Activated CD8-positive, alpha-beta memory T cell treated with anti-CD3 and anti-CD28 coated beads for 4 hours (primary cell): Measurements from ENCODE around the gene NKAIN2.
"Not testable (repeated sequence)": the region's sequence is repeated elsewhere in the genome, so short reads cannot be mapped to it uniquely, and the experiment has no call there.

Experiments
- DNase-seq, 2 donors: peaks; one replicate each; pipeline ENCODE4 v3.0.0-alpha.2; 2020; ENCODE audit warnings: low read depth in 2 of 2

Gene NKAIN2

GRCh38 chr6:123895346-123895745, 91.7 kb downstream of the NKAIN2 start:
- DNase-seq: no peak

- no peak for DNase-seq
Observed at GRCh38 chr6:123895806-123896205, 92.1 kb downstream of the NKAIN2 start.

- DNase-seq: no peak
Observed at GRCh38 chr6:123896869-123897268, 93.2 kb downstream of the NKAIN2 start.

GRCh38 chr6:123897965-123898364, 94.3 kb downstream of the NKAIN2 start:
- DNase-seq: no peak

- DNase-seq: no peak
Observed at GRCh38 chr6:123898665-123899064, 95.0 kb downstream of the NKAIN2 start.

- no peak for DNase-seq
Observed at GRCh38 chr6:123899745-123900144, 96.1 kb downstream of the NKAIN2 start.

- no peak for DNase-seq
Observed at GRCh38 chr6:123901436-123901835, 97.8 kb downstream of the NKAIN2 start.

GRCh38 chr6:123902738-123903313, 99.2 kb downstream of the NKAIN2 start:
- DNase-seq: no peak

- no peak for DNase-seq
Observed at GRCh38 chr6:123904228-123904627, 100.6 kb downstream of the NKAIN2 start.

GRCh38 chr6:123908797-123909196, 105.1 kb downstream of the NKAIN2 start:
- no peak for DNase-seq

GRCh38 chr6:123909989-123910388, 106.3 kb downstream of the NKAIN2 start:
- DNase-seq: no peak

- DNase-seq: no peak
Observed at GRCh38 chr6:123913863-123914262, 110.2 kb downstream of the NKAIN2 start.

- DNase-seq: not testable (repeated sequence)
Observed at GRCh38 chr6:123923379-123923778, 119.7 kb downstream of the NKAIN2 start.

- DNase-seq: no peak
Observed at GRCh38 chr6:123925350-123925749, 121.7 kb downstream of the NKAIN2 start.

- no peak for DNase-seq
Observed at GRCh38 chr6:123925842-123926399, 122.3 kb downstream of the NKAIN2 start.

- no peak for DNase-seq
Observed at GRCh38 chr6:123928529-123928928, 124.9 kb downstream of the NKAIN2 start.

GRCh38 chr6:123931928-123932327, 128.3 kb downstream of the NKAIN2 start:
- DNase-seq: no peak

- no peak for DNase-seq
Observed at GRCh38 chr6:123940551-123940950, 136.9 kb downstream of the NKAIN2 start.

GRCh38 chr6:123941855-123942254, 138.2 kb downstream of the NKAIN2 start:
- no peak for DNase-seq

GRCh38 chr6:123945386-123945785, 141.7 kb downstream of the NKAIN2 start:
- no peak for DNase-seq

- no peak for DNase-seq
Observed at GRCh38 chr6:123953920-123954319, 150.3 kb downstream of the NKAIN2 start.

GRCh38 chr6:123956492-123957139, 153.0 kb downstream of the NKAIN2 start:
- DNase-seq: no peak

- no peak for DNase-seq
Observed at GRCh38 chr6:123962508-123962907, 158.8 kb downstream of the NKAIN2 start.
